Thoracic aorta (tissue), 2 donors: ENCODE measurements around the gene MAML3. TPM values are rescaled to one million over a fixed set of nuclear protein-coding genes. Genes with fewer than 3 reads are reported as not detected.

Experiments
- ATAC-seq: fragments of 150-250 bp; one replicate; pipeline ENCODE4 v1.8.0; 2017; ENCODE audit warnings: low read depth; ENCODE audit not compliant: insufficient number of reproducible peaks, low FRiP score
- DNase-seq: peaks from one replicate; pipeline ENCODE4 v3.0.0-alpha.2; 2020; ENCODE audit warnings: low spot score
- H3K27ac ChIP-seq, 2 donors: fragments of 200-600 bp; sonication (generic); 1 replicate in 1 of 2; 2 replicates in 1 of 2; pipeline ENCODE4 v1.5.1; 2016; ENCODE audit warnings: mild to moderate bottlenecking in 2 of 2, moderate library complexity in 2 of 2
- H3K27me3 ChIP-seq: fragments of 200-600 bp; sonication (generic); replicated peaks from 2 replicates; pipeline ENCODE4 v1.6.0; 2016; ENCODE audit warnings: mild to moderate bottlenecking; ENCODE audit not compliant: insufficient read depth
- H3K36me3 ChIP-seq: fragments of 200-600 bp; sonication (generic); one replicate; pipeline ENCODE4 v1.5.1; 2016
- H3K4me1 ChIP-seq, 2 donors: fragments of 200-600 bp; sonication (generic); 1 replicate in 1 of 2; 2 replicates in 1 of 2; pipeline versions ENCODE4 v1.5.1 to v1.6.0; 2016; ENCODE audit warnings: low read depth in 2 of 2, mild to moderate bottlenecking in 1 of 2; ENCODE audit not compliant: control insufficient read depth in 1 of 2
- H3K4me3 ChIP-seq: fragments of 200-600 bp; sonication (generic); 2 replicates; pipeline ENCODE4 v1.5.1; 2016; ENCODE audit warnings: mild to moderate bottlenecking
- H3K9me3 ChIP-seq: fragments of 200-600 bp; sonication (generic); 2 replicates; pipeline ENCODE4 v1.5.1; 2016
- total RNA-seq, 2 donors: library from RNA; depleted of rRNA; stranded (reverse); fragments of >200 nt; gene quantifications; one replicate each; pipeline versions ENCODE4 v1.1.0 to v1.2.3, GENCODE V29; 2016
- TF ChIP-seq, protein P1 (sequence below): fragments of 200-600 bp; sonication (generic); IDR thresholded peaks from one replicate; pipeline ENCODE4 v1.5.1; 2019; ENCODE audit warnings: antibody characterized with exemption

Gene MAML3
- total RNA-seq, 2 donors from 2014 or later: 7.3 to 14.1 TPM

DNA sequence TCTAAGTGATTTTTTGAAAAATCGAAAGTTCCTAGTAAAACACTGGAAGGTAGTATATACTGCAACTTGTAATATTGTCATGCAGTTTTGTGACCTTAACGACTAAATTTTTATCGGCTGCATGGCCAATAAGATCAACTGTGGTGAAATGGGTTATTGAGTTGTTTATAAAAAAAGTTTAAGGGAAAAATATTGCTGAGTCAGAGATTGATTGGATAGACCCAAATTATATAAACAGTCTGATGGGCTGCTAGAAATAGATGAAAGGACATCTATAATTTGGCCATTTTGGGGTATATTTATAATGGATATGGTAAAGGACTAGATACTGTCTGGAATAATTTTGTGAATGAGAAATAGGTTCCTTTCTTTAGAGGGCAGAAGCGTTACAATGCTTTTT, 432.2 kb downstream of the MAML3 start:
- Histone ChIP-seq H3K4me1 (no peaks in the 10 kb centered on the region), H3K36me3 (peaks cover 4% of the 10 kb centered on the region), H3K9me3 (no peaks in the 10 kb centered on the region), H3K4me3 (no peak overlapping the region), H3K27ac (no peak overlapping the region), H3K27me3 (no peaks in the 10 kb centered on the region)
- DNase-seq (no peak), ATAC-seq (no peak)
- TF ChIP-seq, protein P1, sequence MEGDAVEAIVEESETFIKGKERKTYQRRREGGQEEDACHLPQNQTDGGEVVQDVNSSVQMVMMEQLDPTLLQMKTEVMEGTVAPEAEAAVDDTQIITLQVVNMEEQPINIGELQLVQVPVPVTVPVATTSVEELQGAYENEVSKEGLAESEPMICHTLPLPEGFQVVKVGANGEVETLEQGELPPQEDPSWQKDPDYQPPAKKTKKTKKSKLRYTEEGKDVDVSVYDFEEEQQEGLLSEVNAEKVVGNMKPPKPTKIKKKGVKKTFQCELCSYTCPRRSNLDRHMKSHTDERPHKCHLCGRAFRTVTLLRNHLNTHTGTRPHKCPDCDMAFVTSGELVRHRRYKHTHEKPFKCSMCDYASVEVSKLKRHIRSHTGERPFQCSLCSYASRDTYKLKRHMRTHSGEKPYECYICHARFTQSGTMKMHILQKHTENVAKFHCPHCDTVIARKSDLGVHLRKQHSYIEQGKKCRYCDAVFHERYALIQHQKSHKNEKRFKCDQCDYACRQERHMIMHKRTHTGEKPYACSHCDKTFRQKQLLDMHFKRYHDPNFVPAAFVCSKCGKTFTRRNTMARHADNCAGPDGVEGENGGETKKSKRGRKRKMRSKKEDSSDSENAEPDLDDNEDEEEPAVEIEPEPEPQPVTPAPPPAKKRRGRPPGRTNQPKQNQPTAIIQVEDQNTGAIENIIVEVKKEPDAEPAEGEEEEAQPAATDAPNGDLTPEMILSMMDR: no peak

GRCh38 chr4:139720806-139721205, 433.2 kb downstream of the MAML3 start:
- DNase-seq (no peak), ATAC-seq (no peak)
- no peaks in the 10 kb centered on the region for H3K27me3 ChIP-seq
- H3K27ac ChIP-seq: no peak overlapping the region
- TF ChIP-seq, protein P1: no peak
- peaks cover 4% of the 10 kb centered on the region for H3K36me3 ChIP-seq
- H3K4me1 ChIP-seq: peaks cover 0 to 3% of the 10 kb centered on the region in 2 donors
- H3K9me3 ChIP-seq: no peaks in the 10 kb centered on the region
- no peak overlapping the region for H3K4me3 ChIP-seq

GRCh38 chr4:139719381-139720101, 434.4 kb downstream of the MAML3 start:
- Histone ChIP-seq H3K36me3 (peaks cover 4% of the 10 kb centered on the region), H3K9me3 (no peaks in the 10 kb centered on the region), H3K4me1 (peaks cover 0 to 9% of the 10 kb centered on the region in 2 donors), H3K27me3 (no peaks in the 10 kb centered on the region), H3K27ac (no peak overlapping the region), H3K4me3 (no peak overlapping the region)
- TF ChIP-seq, protein P1: no peak
- ATAC-seq (no peak), DNase-seq (no peak)

- Histone ChIP-seq H3K36me3 (peaks cover 4% of the 10 kb centered on the region), H3K9me3 (no peaks in the 10 kb centered on the region), H3K4me3 (no peak overlapping the region), H3K27me3 (no peaks in the 10 kb centered on the region), H3K27ac (no peak overlapping the region), H3K4me1 (peaks cover 0 to 9% of the 10 kb centered on the region in 2 donors)
- ATAC-seq (no peak), DNase-seq (no peak)
- TF ChIP-seq, protein P1: no peak
Measured at GRCh38 chr4:139718833-139719232, 435.2 kb downstream of the MAML3 start.

DNA sequence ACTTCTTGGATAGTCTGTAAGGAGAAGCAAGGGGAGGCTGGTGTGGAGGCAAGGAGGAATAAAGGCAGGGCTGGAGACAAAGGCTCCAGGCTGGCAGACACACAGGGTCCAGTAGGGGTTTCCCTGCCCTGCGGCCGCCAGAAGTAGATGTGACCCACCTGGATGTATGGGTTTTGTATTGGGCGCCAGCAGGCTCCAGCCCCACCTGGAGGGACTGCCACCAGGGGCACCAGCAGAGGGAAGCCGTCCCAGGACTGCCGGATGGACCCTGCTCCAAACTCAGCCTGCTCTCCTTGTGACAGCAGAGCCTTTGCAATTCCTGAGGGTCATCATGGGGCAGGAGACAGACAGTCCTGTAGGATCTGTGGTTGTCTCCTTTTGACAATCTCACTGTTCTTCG, 435.6 kb downstream of the MAML3 start:
- DNase-seq (no peak), ATAC-seq (no peak)
- H3K4me1 ChIP-seq: peaks cover 0 to 9% of the 10 kb centered on the region in 2 donors
- no peak overlapping the region for H3K27ac ChIP-seq
- TF ChIP-seq, protein P1: no peak
- peaks cover 4% of the 10 kb centered on the region for H3K36me3 ChIP-seq
- H3K9me3 ChIP-seq: no peaks in the 10 kb centered on the region
- H3K4me3 ChIP-seq: no peak overlapping the region
- no peaks in the 10 kb centered on the region for H3K27me3 ChIP-seq
